Kidney (tissue), 14 donors: ENCODE data around the gene GABRR3. TPM values are rescaled to one million over a fixed set of nuclear protein-coding genes. Genes with fewer than 3 reads are reported as not detected.
"Not testable (repeated sequence)": the region's sequence is repeated elsewhere in the genome, so short reads cannot be mapped to it uniquely, and the experiment has no call there.

Experiments used
- DNase-seq, 5 donors: peaks; one replicate each; pipeline ENCODE4 v3.0.0-alpha.2; 2013 to 2020
- FAIRE-seq: peaks from 2 replicates; lab custom pipeline; 2012; peaks lifted over from hg19 to GRCh38; lab: Jason Lieb, UNC
- H3K27ac ChIP-seq, 2 donors: one replicate each; pipeline ENCODE4 v1.7.0; 2013; ENCODE audit warnings: low read depth in 2 of 2, low read length in 2 of 2, inconsistent platforms in 1 of 2
- H3K27me3 ChIP-seq: one replicate; pipeline ENCODE4 v1.7.1; 2013; ENCODE audit warnings: low read length, inconsistent platforms; ENCODE audit not compliant: control insufficient read depth, insufficient read depth
- H3K36me3 ChIP-seq, 3 donors: one replicate each; pipeline versions ENCODE4 v1.7.0 to v1.7.1; 2013; ENCODE audit warnings: low read length in 3 of 3, control low read depth in 1 of 3, inconsistent platforms in 1 of 3; ENCODE audit not compliant: insufficient read depth in 3 of 3, control insufficient read depth in 2 of 3
- H3K4me1 ChIP-seq, 3 donors: one replicate each; pipeline versions ENCODE4 v1.7.0 to v1.7.1; 2013; ENCODE audit warnings: low read length in 3 of 3, inconsistent platforms in 1 of 3, low read depth in 1 of 3; ENCODE audit not compliant: control insufficient read depth in 2 of 3, insufficient read depth in 2 of 3
- H3K4me3 ChIP-seq, 3 donors: one replicate each; pipeline versions ENCODE4 v1.7.0 to v1.8.1; 2013; ENCODE audit warnings: low read length in 3 of 3, control low read depth in 1 of 3, inconsistent platforms in 1 of 3
- H3K9ac ChIP-seq, 3 donors: one replicate each; pipeline versions ENCODE4 v1.7.0 to v1.7.1; 2013; ENCODE audit warnings: low read length in 3 of 3, control low read depth in 1 of 3, inconsistent platforms in 1 of 3
- H3K9me3 ChIP-seq, 3 donors: one replicate each; pipeline versions ENCODE4 v1.7.0 to v1.7.1; 2013; ENCODE audit warnings: low read length in 3 of 3, control low read depth in 1 of 3, inconsistent platforms in 1 of 3; ENCODE audit not compliant: control insufficient read depth in 2 of 3, insufficient read depth in 1 of 3
- intact Hi-C: fragments of 100-400 bp; cut with DNase I; formaldehyde crosslinking; loops from one replicate; pipeline ENCODE4 v1.11.1; 2022
- polyA plus RNA-seq: library from polyadenylated mRNA; stranded (reverse); fragments of 350-450 nt; fragmentation: Illumina TruSeq; extraction: RNeasy Lipid Tissue Mini Kit (QIAGEN cat#74804); gene quantifications from one replicate; pipeline ENCODE4 v1.2.3, GENCODE V29; 2014; ENCODE audit warnings: low read depth, low replicate concordance; ENCODE audit not compliant: insufficient read depth
- total RNA-seq: library from RNA; stranded (reverse); fragmentation: NEBNext Ultra II Directional; extraction: Animal tissue kit (Norgen Biotek cat#: 25700); gene quantifications from one replicate; pipeline ENCODE4 v1.2.1, GENCODE V29; 2021
- TF ChIP-seq, protein P1 (sequence below): IDR thresholded peaks from 3 replicates; pipeline ENCODE4 v1.5.1; 2012; ENCODE audit warnings: mild to moderate bottlenecking, moderate library complexity, borderline replicate concordance; ENCODE audit not compliant: insufficient read depth; ENCODE audit errors: extremely low read depth
- donor health status: control.
- donor health status: control.
- donor health status: control.
- donor health status: control.
- donor health status: control.
- donor health status: DM: yes; HTN: yes; CAD: no.
- donor health status: Normal renal cell carcinoma (clear cell type).

GABRR3 gene
- total and polyA plus RNA-seq, 2 donors from 2014 or later, result not detected

DNA sequence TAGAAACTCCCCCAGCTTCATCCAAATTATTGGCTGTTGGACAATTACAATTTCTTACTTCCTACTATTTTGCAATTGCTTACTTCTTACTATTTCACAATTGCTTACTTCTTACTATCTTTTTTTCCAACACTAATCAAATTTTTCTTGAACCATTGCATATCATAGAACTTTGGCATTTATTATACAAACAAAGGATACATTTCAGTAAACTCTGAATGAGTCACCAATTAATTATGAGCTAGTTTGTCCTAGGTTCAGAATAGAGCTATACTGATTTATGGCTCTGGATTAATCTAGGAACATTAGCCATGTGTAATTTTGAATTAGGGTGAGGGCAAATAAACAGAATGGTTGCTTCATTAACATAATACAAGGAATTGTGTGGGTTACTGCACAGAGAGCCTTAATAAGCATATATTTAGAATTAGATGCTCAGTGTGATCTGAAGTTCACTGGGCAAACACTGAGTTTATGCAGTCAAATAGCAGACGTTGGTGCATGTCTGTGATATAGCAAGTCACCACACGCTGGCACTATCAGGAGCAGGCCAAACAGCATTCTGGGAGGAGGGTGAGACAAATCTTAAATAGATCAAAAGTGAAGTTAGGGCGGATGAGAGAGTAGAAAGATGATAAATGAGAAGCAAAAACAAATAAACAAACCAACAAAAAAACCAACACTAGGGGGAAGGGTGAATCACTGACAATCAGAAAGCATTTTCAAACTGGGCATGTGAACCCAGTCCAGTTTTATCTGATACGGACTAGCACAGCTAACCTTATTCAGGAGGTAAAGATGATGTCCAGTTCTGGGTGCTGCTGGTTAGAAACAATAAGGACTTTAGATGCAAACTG is 21.5 kb downstream of the GABRR3 start:
- H3K27ac ChIP-seq, result no peak overlapping the region
- H3K4me1 ChIP-seq, result peaks cover 0 to 7% (median 0%) of the 10 kb centered on the region in 3 donors
- TF ChIP-seq, protein P1, sequence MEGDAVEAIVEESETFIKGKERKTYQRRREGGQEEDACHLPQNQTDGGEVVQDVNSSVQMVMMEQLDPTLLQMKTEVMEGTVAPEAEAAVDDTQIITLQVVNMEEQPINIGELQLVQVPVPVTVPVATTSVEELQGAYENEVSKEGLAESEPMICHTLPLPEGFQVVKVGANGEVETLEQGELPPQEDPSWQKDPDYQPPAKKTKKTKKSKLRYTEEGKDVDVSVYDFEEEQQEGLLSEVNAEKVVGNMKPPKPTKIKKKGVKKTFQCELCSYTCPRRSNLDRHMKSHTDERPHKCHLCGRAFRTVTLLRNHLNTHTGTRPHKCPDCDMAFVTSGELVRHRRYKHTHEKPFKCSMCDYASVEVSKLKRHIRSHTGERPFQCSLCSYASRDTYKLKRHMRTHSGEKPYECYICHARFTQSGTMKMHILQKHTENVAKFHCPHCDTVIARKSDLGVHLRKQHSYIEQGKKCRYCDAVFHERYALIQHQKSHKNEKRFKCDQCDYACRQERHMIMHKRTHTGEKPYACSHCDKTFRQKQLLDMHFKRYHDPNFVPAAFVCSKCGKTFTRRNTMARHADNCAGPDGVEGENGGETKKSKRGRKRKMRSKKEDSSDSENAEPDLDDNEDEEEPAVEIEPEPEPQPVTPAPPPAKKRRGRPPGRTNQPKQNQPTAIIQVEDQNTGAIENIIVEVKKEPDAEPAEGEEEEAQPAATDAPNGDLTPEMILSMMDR, result peak; percentile 3
- H3K36me3 ChIP-seq, result no peaks in the 10 kb centered on the region
- no peaks in the 10 kb centered on the region for H3K9me3 ChIP-seq
- H3K27me3 ChIP-seq, result no peaks in the 10 kb centered on the region
- intact Hi-C loops, result no loop called here
- no peak overlapping the region for H3K9ac ChIP-seq
- FAIRE-seq, result peak; percentile 83
- H3K4me3 ChIP-seq, result no peak overlapping the region
- DNase-seq, result no peak

DNA sequence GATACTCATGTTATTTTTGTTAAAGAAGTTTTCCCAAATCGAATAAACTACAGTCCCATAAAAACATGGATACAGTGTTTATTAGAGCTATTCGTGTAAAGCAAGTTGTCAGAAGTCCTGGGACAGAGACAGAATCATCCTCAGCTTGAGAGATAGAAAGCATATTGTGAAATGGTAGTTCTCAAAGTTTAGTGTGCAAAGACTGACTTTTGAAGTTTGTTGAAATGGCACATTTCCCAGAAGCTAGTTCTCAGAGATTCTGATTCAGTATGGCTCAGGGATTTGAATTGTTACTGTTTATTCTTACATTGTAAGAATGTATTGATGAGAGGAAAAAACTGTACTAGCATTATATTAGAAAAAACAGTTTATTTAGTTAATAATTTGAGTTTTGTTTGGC is 22.1 kb downstream of the GABRR3 start:
- no peaks in the 10 kb centered on the region for H3K27me3 ChIP-seq
- intact Hi-C loops, result no loop called here
- H3K36me3 ChIP-seq, result no peaks in the 10 kb centered on the region
- TF ChIP-seq, protein P1, result no peak
- no peak overlapping the region for H3K27ac ChIP-seq
- peaks cover 0 to 7% (median 0%) of the 10 kb centered on the region in 3 donors for H3K4me1 ChIP-seq
- H3K9me3 ChIP-seq, result no peaks in the 10 kb centered on the region
- DNase-seq (no peak), FAIRE-seq (peak; percentile 41)
- no peak overlapping the region for H3K4me3 ChIP-seq
- no peak overlapping the region for H3K9ac ChIP-seq

DNA sequence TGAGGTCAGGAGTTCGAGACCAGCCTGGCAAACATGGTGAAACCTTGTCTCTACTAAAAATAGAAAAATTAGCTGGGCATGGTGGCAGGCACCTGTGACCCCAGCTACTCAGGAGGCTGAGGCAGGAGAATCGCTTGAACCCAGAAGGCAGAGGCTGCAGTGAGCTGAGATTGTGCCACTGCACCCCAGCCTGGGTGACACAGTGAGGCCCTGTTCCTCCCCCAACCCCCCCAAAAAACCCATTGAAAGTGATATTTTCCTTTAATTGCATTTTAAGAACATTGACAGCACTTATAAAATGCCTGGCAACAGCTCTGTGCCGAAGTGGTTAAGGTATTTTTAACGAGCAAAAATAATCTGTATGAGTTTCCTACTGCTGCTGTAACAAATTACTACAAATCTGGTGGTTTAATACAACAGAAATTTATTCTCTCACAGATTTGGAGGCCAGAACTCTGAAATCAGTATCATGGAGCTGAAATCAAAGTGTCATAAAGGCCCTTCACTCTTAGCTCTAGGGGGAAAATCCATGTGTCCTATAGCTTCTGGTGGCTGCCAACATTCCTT is 24.1 kb downstream of the GABRR3 start:
- DNase-seq, H3K27me3 ChIP-seq, H3K4me1 ChIP-seq, intact Hi-C loops, H3K9ac ChIP-seq, H3K36me3 ChIP-seq, H3K9me3 ChIP-seq, H3K4me3 ChIP-seq, FAIRE-seq, H3K27ac ChIP-seq: not testable (repeated sequence)

DNA sequence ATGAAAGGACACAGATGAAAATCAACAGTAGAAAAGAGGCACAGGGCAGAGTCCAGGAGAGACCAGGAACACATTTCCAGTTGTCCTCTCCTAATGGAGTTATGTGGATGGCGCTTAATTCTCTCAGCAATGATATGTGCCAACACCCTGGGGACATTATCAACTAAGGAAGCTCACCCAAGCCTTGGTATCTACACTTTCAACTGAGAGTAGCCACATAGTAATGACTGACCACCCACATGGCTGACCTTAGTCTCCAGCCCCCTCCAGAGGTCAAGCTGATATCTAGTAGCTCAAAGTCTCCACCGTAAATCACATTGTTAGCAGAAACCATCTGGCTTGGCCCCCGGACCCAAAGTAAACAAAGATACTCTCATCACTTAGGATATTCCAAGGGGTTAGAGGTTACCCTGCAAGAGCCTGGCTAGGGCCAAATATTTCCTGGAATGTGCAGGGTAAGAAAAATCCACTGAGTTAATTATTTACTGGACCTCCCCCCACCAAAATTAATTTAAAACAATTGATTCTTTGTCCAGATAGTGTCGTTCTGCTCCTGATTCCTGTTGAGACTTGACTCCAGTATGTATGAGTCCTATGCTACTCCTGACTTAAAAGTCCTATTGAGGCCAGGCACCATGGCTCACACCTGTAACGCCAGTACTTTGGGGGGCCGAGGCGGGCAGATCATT is 24.8 kb downstream of the GABRR3 start:
- Histone ChIP-seq H3K36me3 (no peaks in the 10 kb centered on the region), H3K4me3 (no peak overlapping the region), H3K4me1 (peaks cover 0 to 7% (median 0%) of the 10 kb centered on the region in 3 donors), H3K27ac (no peak overlapping the region), H3K27me3 (no peaks in the 10 kb centered on the region), H3K9me3 (no peaks in the 10 kb centered on the region), H3K9ac (no peak overlapping the region)
- intact Hi-C loops, result no loop called here
- no peak for FAIRE-seq
- no peak for DNase-seq
- TF ChIP-seq, protein P1, result no peak
